SH-SY5Y (cell line): ENCODE data around the gene CDS1.

ENCODE experiments used
- GATA2 ChIP-seq: IDR thresholded peaks from 2 replicates; pipeline ENCODE4 v1.6.1; 2011; ENCODE audit warnings: mild to moderate bottlenecking, low read depth, low read length
- GATA3 ChIP-seq: IDR thresholded peaks from 2 replicates; pipeline ENCODE4 v1.6.1; 2011; ENCODE audit warnings: low read depth, mild to moderate bottlenecking, low read length, moderate library complexity

DNA sequence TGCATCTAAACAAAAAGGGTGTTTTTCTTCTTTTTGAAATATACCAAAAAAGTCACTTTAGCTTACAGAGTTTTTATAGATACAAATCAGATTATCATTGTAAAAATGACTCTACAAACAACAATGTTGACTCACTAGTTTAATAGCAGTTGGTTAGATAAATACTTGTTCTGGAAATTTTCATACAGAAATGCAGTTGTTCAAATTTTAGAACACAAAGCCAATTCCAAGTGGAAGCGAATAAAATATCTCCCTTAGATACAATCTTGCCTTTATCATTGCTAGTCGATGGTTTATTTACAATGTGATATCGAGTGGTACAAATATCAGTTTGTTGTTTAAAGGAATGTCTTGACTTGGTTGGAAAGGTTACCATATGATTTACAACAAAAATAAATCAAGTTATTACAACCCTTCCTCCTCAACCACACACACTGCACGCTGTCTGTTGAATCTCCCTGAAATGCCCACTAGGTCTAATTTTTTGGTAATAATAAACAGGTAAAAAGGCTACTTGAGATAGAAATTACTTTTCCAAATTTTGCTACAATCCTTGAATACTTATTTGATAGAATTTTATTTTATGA lies 114.8 kb downstream of the CDS1 start:
- TF ChIP-seq GATA2 = no peak
- no peak for TF ChIP-seq GATA3
